GM19240 (cell line): ENCODE data around the gene FAM131A.
"Not testable (repeated sequence)": the region's sequence is repeated elsewhere in the genome, so short reads cannot be mapped to it uniquely, and the experiment has no call there.

Experiments
- DNase-seq: peaks from one replicate; pipeline ENCODE4 v3.0.0; 2011; ENCODE audit warnings: low spot score; ENCODE audit not compliant: insufficient read length

The FAM131A gene

DNA sequence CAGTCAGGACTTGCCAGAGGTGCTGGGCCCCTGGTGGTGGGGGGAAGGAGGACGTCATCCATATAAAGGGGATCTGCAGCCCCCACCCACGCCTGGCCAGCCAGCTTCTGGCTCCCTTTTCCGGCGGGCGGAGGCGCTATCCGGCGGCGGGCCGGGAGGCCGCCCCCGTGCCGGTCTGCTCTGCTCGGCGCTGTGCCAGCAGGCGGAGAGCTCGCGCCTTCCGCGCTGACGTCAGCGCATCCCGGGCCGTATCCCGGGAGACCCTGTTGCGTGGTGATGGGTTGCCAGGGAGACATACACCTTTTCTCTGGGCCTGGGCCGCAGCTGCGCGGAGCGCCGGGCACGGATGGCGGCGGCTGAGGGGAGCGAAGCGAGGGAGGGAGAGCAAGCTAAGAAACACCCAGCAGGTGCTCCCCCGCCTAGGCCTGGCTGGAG is 1.1 kb downstream of the FAM131A start:
- no peak for DNase-seq

DNA sequence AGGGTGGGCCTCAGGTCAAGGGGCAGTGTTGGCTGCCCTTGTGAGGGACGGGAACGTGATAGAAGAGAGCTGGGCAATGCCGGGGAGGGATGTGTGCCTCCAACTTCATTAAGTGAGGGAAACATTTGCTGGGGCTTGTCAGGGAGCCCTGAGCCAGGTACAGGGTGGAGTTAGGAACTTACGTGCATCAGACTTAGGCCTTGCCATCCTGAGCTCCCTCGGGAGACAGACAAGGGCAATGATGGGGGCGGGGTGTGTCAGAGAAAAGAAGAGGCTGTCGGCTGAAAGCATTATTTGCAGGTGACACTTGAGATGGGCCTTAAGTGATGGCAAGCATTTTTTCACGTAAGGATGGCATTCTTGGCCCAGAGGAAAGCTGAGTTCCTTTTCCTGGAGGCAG is 1.6 kb downstream of the FAM131A start:
- DNase-seq, result no peak

GRCh38 chr3:184339451-184340135 is 2.2 kb downstream of the FAM131A start:
- not testable (repeated sequence) for DNase-seq

- no peak for DNase-seq
Measured at GRCh38 chr3:184341925-184342324, 4.5 kb downstream of the FAM131A start.

- no peak for DNase-seq
Measured at GRCh38 chr3:184343200-184343876, 5.9 kb downstream of the FAM131A start.

DNA sequence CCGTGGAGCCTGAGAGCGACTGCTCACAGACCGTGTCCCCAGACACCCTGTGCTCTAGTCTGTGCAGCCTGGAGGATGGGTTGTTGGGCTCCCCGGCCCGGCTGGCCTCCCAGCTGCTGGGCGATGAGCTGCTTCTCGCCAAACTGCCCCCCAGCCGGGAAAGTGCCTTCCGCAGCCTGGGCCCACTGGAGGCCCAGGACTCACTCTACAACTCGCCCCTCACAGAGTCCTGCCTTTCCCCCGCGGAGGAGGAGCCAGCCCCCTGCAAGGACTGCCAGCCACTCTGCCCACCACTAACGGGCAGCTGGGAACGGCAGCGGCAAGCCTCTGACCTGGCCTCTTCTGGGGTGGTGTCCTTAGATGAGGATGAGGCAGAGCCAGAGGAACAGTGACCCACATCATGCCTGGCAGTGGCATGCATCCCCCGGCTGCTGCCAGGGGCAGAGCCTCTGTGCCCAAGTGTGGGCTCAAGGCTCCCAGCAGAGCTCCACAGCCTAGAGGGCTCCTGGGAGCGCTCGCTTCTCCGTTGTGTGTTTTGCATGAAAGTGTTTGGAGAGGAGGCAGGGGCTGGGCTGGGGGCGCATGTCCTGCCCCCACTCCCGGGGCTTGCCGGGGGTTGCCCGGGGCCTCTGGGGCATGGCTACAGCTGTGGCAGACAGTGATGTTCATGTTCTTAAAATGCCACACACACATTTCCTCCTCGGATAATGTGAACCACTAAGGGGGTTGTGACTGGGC is 7.3 kb downstream of the FAM131A start:
- DNase-seq, result no peak

GRCh38 chr3:184345317-184346144 is 8.1 kb downstream of the FAM131A start:
- no peak for DNase-seq

DNA sequence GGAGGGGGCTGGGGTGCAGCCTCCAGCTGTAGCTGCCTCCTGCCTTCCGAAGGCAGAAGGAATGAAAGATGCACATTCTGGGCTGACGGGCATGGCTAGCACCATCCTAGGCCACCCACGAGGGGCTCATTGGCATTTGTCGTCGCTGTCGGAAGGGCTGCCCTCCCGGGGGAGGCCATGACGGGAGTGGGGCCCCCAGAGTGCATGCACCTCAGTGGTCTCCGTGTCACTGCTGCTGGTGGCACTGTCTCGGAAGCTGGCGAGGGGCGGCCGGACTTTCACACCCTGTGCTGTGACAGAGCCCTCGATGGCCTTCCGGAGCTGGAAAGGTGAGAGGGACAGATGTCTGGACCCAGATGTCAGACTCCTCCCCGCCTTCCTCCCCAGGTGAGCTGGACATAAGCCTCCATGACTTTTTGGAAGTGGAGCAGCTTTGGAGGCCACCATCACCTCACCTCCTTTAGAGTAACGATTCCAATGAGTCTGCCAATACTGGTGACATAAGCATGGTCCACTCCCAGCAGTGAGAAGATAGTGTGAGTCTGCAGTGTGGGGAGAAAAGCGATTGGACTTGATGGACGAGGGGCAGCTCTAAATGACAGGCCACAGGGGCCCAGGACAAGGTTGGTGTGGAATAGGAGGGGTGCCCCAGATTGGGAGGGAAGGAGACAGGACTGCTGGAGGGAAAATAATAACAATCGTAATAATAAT is 9.2 kb downstream of the FAM131A start:
- DNase-seq, result no peak

GRCh38 chr3:184347321-184348056 is 10.1 kb downstream of the FAM131A start:
- no peak for DNase-seq

GRCh38 chr3:184348057-184348382 is 10.6 kb downstream of the FAM131A start:
- no peak for DNase-seq

DNA sequence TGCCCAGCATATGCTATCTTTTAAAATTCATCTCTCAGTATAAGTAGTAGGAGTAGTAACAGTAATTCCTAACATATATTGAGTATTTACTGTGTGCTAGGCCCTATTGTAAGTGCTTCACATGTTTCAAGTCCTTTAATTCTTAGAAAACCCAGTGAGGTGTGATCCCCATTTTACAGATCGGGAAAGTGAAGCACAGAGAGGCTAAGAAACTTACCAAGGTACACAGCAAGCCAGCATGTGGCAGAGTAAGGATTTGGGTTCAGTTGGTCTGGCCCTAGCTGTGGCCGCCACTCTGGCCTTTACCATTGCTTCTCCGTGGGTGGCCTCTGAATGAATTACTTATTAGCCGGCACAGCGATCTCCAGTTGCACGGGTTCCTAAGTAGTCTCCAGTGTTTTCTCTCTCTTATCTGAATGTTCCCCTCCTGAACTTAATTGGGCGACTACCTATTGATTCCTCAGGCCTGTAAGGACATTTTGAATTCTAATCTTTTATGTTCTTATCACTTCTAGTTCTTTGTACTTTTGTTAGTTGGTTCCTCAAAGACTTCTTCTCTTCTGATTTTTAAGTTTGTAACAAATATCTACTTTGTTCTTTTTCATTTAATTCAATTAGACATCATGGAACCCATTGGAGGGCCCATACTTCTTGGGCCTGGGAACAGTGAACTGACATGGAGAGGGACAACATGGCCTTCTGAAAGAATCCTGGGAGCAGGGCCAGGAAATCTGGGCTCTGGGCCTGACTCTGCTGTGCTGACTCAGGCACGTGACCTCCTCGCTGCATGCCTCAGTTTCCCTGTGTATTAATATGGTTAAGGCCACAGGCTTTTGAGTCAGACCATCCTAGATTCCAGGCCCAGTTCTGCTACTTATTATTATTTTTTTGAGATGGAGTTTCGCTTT is 12.4 kb downstream of the FAM131A start:
- DNase-seq, result no peak

GRCh38 chr3:184350618-184351017 is 13.2 kb downstream of the FAM131A start:
- no peak for DNase-seq

DNA sequence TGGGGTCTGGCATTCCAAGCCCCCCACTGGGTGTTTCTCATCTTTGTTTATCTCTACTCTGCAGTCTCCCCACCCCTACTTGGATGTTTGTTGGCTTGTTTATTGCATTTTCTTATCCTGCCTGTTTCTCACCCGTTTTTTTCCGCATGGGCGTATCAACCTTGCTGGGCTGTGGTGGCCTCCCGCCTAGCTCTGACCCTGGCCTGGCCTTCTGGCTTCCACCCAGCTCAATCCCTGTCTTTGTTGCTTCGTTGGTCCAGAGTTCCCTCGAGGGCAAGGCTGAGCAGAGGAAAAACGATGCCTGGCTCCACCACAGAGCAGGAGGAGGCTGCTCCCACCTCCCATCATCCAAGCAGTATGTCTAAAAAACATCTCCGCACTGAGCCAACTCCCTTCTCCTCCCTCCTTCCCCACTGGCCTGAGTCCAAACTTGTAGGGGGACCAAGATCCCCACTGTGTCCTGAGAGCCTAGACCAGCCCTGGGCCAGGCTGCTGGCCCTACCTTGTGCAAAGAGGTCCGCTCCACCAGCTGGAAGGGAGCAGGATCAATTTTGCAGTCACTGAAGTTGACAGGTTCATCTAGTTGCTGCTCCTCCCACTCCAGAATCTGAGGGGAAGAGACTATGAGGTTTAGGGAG is 14.2 kb downstream of the FAM131A start:
- no peak for DNase-seq

DNA sequence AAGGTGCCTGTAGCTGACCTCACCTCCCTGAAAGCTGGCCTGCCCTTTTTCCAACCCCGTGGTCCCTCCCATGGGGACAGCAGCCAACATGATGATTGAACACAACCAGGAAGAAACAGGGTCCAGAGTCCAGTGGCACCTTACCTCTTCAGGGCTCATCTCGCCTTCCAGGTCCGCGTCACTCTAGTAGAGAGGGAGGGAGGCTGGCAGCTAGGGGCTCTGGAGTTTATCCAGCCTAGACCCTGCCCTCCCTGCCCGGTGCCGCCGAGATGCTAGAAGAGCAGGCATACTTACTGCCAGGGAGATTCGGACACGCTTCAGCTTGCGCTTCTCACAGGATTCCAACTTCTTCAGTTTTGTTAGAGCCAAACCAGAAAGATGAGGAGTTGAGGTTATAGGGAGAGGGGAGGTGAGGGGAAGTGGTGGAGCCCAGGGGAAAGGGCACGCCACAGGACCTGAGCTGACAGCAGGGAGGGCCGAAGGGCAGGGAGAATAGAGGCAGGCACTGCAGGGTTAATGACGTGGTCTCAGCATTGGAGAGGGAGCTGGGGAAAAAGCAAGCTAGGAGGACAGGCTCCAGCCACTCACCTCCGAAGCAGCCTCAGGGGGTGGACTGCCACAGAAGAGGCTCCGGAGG is 14.9 kb downstream of the FAM131A start:
- DNase-seq, result no peak

DNA sequence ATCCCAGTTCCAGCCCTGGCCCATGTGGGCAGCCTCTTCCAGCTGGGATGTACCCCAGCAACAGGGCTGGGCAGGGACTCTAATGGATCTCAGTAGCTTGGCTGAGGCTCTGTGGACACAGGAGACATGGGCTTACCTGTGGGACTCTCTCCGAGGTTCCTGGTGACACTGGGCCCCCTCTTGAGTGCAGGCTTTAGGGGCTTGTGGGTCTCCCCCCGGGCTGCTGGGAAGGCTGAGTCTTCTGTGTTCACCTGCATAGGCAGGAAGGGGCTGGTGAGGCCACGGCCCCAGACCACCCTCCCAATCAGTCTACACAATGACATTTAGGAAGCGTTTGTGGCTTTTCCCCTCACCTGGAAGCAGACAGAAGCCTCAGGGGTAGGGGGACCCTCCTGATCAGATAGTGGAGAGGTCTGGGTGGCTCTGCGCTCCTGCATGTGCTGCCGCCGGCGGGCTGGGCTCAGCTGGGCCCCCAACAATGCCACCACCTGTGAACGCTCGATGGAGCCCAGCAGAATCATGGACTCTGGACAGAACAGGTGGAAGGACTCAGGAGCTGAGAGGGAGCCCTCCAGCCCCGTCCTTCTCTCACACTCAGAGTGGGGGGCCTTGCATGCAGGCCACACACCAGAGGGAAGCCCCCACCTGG is 15.6 kb downstream of the FAM131A start:
- no peak for DNase-seq

DNA sequence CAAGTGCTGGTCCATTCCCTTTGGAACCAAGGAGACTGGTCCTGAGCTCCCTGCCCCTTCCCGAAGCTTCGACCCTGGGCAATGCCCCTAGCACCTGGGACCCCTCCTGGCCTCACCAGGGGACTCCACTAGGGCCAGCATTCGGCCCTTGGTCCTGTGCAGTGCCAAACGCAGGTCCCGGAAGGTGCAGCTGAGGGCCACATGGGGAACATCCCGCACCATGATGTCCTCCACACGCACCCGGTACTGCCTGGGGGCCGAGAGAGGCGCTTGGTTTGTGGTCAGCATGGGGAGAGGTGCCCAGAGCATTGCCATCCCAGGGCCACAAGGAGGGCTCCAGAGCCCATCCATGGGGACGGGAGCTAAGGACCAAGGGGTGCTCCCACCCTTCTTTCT is 16.1 kb downstream of the FAM131A start:
- no peak for DNase-seq

DNA sequence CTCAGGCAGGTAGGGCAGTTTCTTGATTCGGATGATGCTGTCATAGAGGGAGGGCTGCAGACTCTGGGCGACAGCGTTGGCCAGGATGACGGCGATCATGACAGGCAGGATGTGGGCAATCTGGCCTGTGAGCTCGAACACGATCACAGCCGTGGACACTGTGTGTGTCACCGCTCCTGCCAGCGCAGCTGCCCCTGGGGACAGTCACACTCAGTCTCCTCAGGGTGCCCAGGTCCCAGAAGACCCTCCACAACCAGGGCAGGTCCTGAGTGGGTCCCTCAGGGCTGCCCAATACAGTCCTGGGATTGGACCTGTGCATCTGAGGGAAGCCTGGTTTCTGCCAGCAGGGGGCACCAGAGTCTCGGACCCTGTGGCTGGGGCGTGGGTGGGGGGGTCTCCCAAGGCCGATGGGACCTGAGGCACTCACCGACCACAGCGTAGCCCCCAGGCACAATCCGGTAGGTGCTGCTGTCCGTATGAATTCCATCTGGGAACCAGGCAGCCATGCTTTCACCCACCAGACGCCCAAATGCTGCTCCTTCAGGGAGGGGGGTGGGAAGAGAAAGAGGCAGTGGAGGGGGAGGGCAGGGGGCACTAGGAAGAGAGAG is 16.8 kb downstream of the FAM131A start:
- no peak for DNase-seq
